IMR-90 (cell line): Measurements from ENCODE around the gene LMNTD2. TPM values are rescaled to one million over a fixed set of nuclear protein-coding genes. Genes with fewer than 3 reads are reported as not detected.

ENCODE experiments used
- ATAC-seq: fragments of 200-7000 bp; cut with Tn5 transposase; 2 replicates; pipeline ENCODE4 v1.9.1; 2020; ENCODE audit warnings: low read depth, mild to moderate bottlenecking, moderate library complexity
- BruUV-seq: library from RNA; stranded (reverse); fragments of 400-500 nt; replicated peaks from 2 replicates; lab custom pipeline; 2021; lab: Mats Ljungman, UMichigan
- CTCF ChIA-PET: fragments of 300-600 bp; formaldehyde crosslinking; extraction: SDS; loops from one replicate; lab custom pipeline; 2021; ENCODE audit warnings: antibody characterized with exemption; lab: Yijun Ruan, JAX
- POLR2A ChIA-PET: fragments of 300-600 bp; sonication (Branson Sonifier 250); formaldehyde crosslinking; loops from one replicate; lab custom pipeline; 2022; ENCODE audit warnings: antibody characterized with exemption; ENCODE audit not compliant: unreplicated experiment; lab: Charles Lee
- DNase-seq: peaks from one replicate; pipeline ENCODE4 v3.0.0; 2013
- H2AFZ ChIP-seq: replicated peaks from 2 replicates; pipeline ENCODE3; 2013; ENCODE audit warnings: low read length, mild to moderate bottlenecking; ENCODE audit not compliant: poor library complexity
- H2AK5ac ChIP-seq: 2 replicates; pipeline ENCODE4 v1.6.1; 2013; ENCODE audit warnings: low read depth, low read length, inconsistent platforms
- H2AK9ac ChIP-seq: replicated peaks from 2 replicates; pipeline ENCODE3; 2013; ENCODE audit warnings: mild to moderate bottlenecking, low read depth, low read length, moderate library complexity; ENCODE audit not compliant: poor library complexity
- H2BK120ac ChIP-seq: 2 replicates; pipeline ENCODE4 v1.6.1; 2013; ENCODE audit warnings: low read depth, low read length, inconsistent platforms
- H2BK15ac ChIP-seq: 3 replicates; pipeline ENCODE4 v1.6.1; 2013; ENCODE audit warnings: low read depth, low read length, inconsistent platforms
- H2BK20ac ChIP-seq: 2 replicates; pipeline ENCODE4 v1.6.1; 2013; ENCODE audit warnings: low read depth, mild to moderate bottlenecking, inconsistent platforms, low read length, moderate library complexity
- H2BK5ac ChIP-seq: 2 replicates; pipeline ENCODE4 v1.6.1; 2013; ENCODE audit warnings: mild to moderate bottlenecking, low read depth, low read length, inconsistent platforms; ENCODE audit not compliant: poor library complexity, severe bottlenecking
- H3K14ac ChIP-seq: replicated peaks from 2 replicates; pipeline ENCODE4 v1.6.1; 2013; ENCODE audit warnings: low read depth, low read length, inconsistent platforms
- H3K18ac ChIP-seq: 2 replicates; pipeline ENCODE4 v1.6.1; 2013; ENCODE audit warnings: low read depth, low read length, control low read depth
- H3K23ac ChIP-seq: 2 replicates; pipeline ENCODE4 v1.6.1; 2013; ENCODE audit warnings: low read depth, low read length, inconsistent platforms
- H3K27ac ChIP-seq: 2 replicates; pipeline ENCODE4 v1.5.1; 2013; ENCODE audit warnings: mild to moderate bottlenecking, control low read depth, low read length; ENCODE audit not compliant: insufficient read depth
- H3K27me3 ChIP-seq: 2 replicates; pipeline ENCODE4 v1.6.1; 2013; ENCODE audit warnings: low read length; ENCODE audit not compliant: control insufficient read depth, insufficient read depth
- H3K36me3 ChIP-seq: 2 replicates; pipeline ENCODE4 v1.6.1; 2013; ENCODE audit warnings: low read length, mixed read lengths; ENCODE audit not compliant: control insufficient read depth, insufficient read depth
- H3K4ac ChIP-seq: 2 replicates; pipeline ENCODE4 v1.6.1; 2013; ENCODE audit warnings: low read depth, low read length, inconsistent platforms
- H3K4me1 ChIP-seq: 2 replicates; pipeline ENCODE4 v1.6.1; 2013; ENCODE audit warnings: low read length, mixed read lengths; ENCODE audit not compliant: control insufficient read depth, insufficient read depth
- H3K4me2 ChIP-seq: 2 replicates; pipeline ENCODE4 v1.6.1; 2013; ENCODE audit warnings: low read depth, mild to moderate bottlenecking, control low read depth, low read length, moderate library complexity
- H3K4me3 ChIP-seq: 2 replicates; pipeline ENCODE4 v1.5.1; 2013; ENCODE audit warnings: low read depth, mild to moderate bottlenecking, control low read depth, low read length, moderate library complexity; ENCODE audit not compliant: insufficient read depth
- H3K56ac ChIP-seq: 2 replicates; pipeline ENCODE4 v1.6.1; 2013; ENCODE audit warnings: low read length, inconsistent platforms; ENCODE audit not compliant: insufficient read depth; ENCODE audit errors: extremely low read depth
- H3K79me1 ChIP-seq, 2 experiments: 2 replicates each; pipeline ENCODE4 v1.6.1; 2013; ENCODE audit warnings: low read length in 2 of 2, inconsistent platforms in 1 of 2, low read depth in 1 of 2
- H3K9ac ChIP-seq: 2 replicates; pipeline ENCODE4 v1.6.1; 2013; ENCODE audit warnings: low read depth, low read length, control low read depth
- H3K9me1 ChIP-seq: 2 replicates; pipeline ENCODE4 v1.6.1; 2013; ENCODE audit warnings: low read length, inconsistent platforms; ENCODE audit not compliant: insufficient read depth
- H3K9me3 ChIP-seq: 2 replicates; pipeline ENCODE4 v1.6.1; 2013; ENCODE audit warnings: low read length; ENCODE audit not compliant: control insufficient read depth, insufficient read depth
- H4K20me1 ChIP-seq: 2 replicates; pipeline ENCODE4 v1.6.1; 2013; ENCODE audit warnings: low read length, inconsistent platforms; ENCODE audit not compliant: insufficient read depth
- H4K5ac ChIP-seq: 2 replicates; pipeline ENCODE4 v1.6.1; 2013; ENCODE audit warnings: mild to moderate bottlenecking, low read depth, low read length, control low read depth
- H4K8ac ChIP-seq, 2 experiments: 2 replicates each; pipeline ENCODE4 v1.6.1; 2013; ENCODE audit warnings: low read depth in 2 of 2, low read length in 2 of 2, control low read depth in 1 of 2, inconsistent platforms in 1 of 2
- H4K91ac ChIP-seq: 2 replicates; pipeline ENCODE4 v1.6.1; 2013; ENCODE audit warnings: low read depth, low read length, inconsistent platforms; ENCODE audit not compliant: insufficient read depth
- MXI1 ChIP-seq: IDR thresholded peaks from 2 replicates; pipeline ENCODE4 v1.6.1; 2012; ENCODE audit warnings: low read depth, mild to moderate bottlenecking, low read length, moderate library complexity, borderline replicate concordance
- WGBS, 2 experiments: methylation state at CpG; one replicate each; pipeline versions ENCODE4 v1.1.5 to v1.1.7; 2013; ENCODE audit warnings: missing lambda C conversion rate in 2 of 2; ENCODE audit not compliant: insufficient read length in 1 of 2; ENCODE audit errors: extremely low coverage in 2 of 2; 5-methylcytosine and 5-hydroxymethylcytosine counted together
- dilution Hi-C: fragments of 300-500 bp; cut with HindIII; formaldehyde crosslinking; loops from one replicate; pipeline ENCODE4 v1.14.3; 2018; ENCODE audit warnings: low sequenced_read_pairs; ENCODE audit not compliant: unreplicated experiment
- in situ Hi-C: fragments of 300-500 bp; cut with MboI; formaldehyde crosslinking; loops from 3 replicates; pipeline ENCODE4 v1.14.3; 2019; ENCODE audit warnings: low sequenced_read_pairs, inconsistent platforms, mixed read lengths
- intact Hi-C: fragments of 100-400 bp; cut with micrococcal nuclease; formaldehyde crosslinking; loops from 2 replicates; pipeline ENCODE4 v1.10.0; 2022
- polyA plus RNA-seq, 3 experiments: library from polyadenylated mRNA; depleted of rRNA; stranded (reverse); fragments of >200 nt; gene quantifications; 2 replicates each; pipeline ENCODE4 v1.2.3, GENCODE V29; 2012; ENCODE audit warnings: low replicate concordance in 1 of 3
- total RNA-seq: library from RNA; depleted of rRNA; stranded (reverse); fragments of >200 nt; gene quantifications from 2 replicates; pipeline ENCODE4 v1.2.3, GENCODE V29; 2012
- TF ChIP-seq, protein P1 (sequence below): conservative IDR thresholded peaks from 2 replicates; pipeline ENCODE4 v1.5.1; 2012; ENCODE audit warnings: mild to moderate bottlenecking, low read depth, low read length, improper control_type of control experiment

The LMNTD2 gene
- total and polyA plus RNA-seq, 2 of the 4 experiments (the other 2 are of a cell fraction) = 0.18 to 1.3 TPM

GRCh38 chr11:520428-521176 is 39.9 kb downstream of the LMNTD2 start:
- H3K9me3 ChIP-seq = peaks cover 6% of the 10 kb centered on the region; the same call in 1 of the 2 replicates
- H3K9ac ChIP-seq = no peak overlapping the region
- in situ Hi-C loops = no loop called here
- no TSS peak for BruUV-seq
- H2BK20ac ChIP-seq = no peak overlapping the region
- H3K36me3 ChIP-seq = 0 out of 2 replicates have a peak, but pooled peaks cover 2% of the 10 kb centered on the region
- peaks cover 3% of the 10 kb centered on the region; the same call in 1 of the 2 replicates for H3K9me1 ChIP-seq
- H2BK15ac ChIP-seq = no peak overlapping the region
- no peak overlapping the region for H4K91ac ChIP-seq
- no peak overlapping the region for H4K5ac ChIP-seq
- no peak overlapping the region for H3K56ac ChIP-seq
- H2BK120ac ChIP-seq = no peak overlapping the region
- no peak overlapping the region for H2AK5ac ChIP-seq
- CTCF ChIA-PET = no interaction called here
- H2AK9ac ChIP-seq = no peak overlapping the region
- H3K18ac ChIP-seq = no peak overlapping the region
- dilution Hi-C loops = no loop called here
- H3K27ac ChIP-seq = no peak overlapping the region
- intact Hi-C loops = no loop called here
- 97% methylated on average over 25 of the region's 39 CpGs; no CpG with 5 or more reads in 1 of the 2 experiments for WGBS, 2 experiments
- no peak for ATAC-seq
- no peaks in the 10 kb centered on the region for H3K79me1 ChIP-seq
- POLR2A ChIA-PET = no interaction called here
- H3K23ac ChIP-seq = no peak overlapping the region
- no peak overlapping the region for H3K4me2 ChIP-seq
- H3K4me1 ChIP-seq = no peaks in the 10 kb centered on the region
- DNase-seq = no peak
- no peak overlapping the region for H2BK5ac ChIP-seq
- H4K8ac ChIP-seq = no peak overlapping the region
- H3K4me3 ChIP-seq = no peak overlapping the region
- no peak overlapping the region for H3K14ac ChIP-seq
- TF ChIP-seq, protein P1, sequence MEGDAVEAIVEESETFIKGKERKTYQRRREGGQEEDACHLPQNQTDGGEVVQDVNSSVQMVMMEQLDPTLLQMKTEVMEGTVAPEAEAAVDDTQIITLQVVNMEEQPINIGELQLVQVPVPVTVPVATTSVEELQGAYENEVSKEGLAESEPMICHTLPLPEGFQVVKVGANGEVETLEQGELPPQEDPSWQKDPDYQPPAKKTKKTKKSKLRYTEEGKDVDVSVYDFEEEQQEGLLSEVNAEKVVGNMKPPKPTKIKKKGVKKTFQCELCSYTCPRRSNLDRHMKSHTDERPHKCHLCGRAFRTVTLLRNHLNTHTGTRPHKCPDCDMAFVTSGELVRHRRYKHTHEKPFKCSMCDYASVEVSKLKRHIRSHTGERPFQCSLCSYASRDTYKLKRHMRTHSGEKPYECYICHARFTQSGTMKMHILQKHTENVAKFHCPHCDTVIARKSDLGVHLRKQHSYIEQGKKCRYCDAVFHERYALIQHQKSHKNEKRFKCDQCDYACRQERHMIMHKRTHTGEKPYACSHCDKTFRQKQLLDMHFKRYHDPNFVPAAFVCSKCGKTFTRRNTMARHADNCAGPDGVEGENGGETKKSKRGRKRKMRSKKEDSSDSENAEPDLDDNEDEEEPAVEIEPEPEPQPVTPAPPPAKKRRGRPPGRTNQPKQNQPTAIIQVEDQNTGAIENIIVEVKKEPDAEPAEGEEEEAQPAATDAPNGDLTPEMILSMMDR = no peak
- TF ChIP-seq MXI1 = no peak
- no peaks in the 10 kb centered on the region for H4K20me1 ChIP-seq
- no peaks in the 10 kb centered on the region for H3K27me3 ChIP-seq
- H3K4ac ChIP-seq = no peak overlapping the region
- H2AFZ ChIP-seq = no peak overlapping the region
